GM20000 (cell line): ENCODE measurements around the gene CDC42SE2.
"Not testable (repeated sequence)": the region's sequence is repeated elsewhere in the genome, so short reads cannot be mapped to it uniquely, and the experiment has no call there.

Experiments
- DNase-seq: peaks from one replicate; pipeline ENCODE4 v3.0.0; 2012; ENCODE audit warnings: low spot score
- TF ChIP-seq, protein P1 (sequence below): IDR thresholded peaks from 2 replicates; pipeline ENCODE4 v1.5.1; 2012; ENCODE audit warnings: mild to moderate bottlenecking, control low read depth; ENCODE audit errors: extremely low read depth, missing control alignments

Gene CDC42SE2

DNA sequence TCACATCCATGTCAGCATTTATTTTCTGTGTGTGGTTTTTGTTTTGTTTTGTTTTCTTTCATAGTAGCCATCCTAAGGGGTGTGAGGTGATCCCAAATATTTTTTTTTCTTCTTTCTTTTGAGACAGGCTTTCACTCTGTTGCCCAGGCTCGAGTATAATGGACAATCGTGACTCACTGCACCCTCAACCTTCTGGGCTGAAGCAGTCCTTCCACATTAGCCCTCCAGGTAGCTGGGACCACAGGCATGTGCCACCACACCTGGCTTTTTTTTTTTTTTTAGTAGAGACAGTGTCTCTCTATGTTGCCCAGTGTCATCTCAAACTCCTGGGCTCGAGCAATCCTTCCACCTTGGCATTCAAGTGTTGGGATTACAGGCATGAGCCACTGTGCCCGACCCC is 59.1 kb downstream of the CDC42SE2 start:
- TF ChIP-seq, protein P1, sequence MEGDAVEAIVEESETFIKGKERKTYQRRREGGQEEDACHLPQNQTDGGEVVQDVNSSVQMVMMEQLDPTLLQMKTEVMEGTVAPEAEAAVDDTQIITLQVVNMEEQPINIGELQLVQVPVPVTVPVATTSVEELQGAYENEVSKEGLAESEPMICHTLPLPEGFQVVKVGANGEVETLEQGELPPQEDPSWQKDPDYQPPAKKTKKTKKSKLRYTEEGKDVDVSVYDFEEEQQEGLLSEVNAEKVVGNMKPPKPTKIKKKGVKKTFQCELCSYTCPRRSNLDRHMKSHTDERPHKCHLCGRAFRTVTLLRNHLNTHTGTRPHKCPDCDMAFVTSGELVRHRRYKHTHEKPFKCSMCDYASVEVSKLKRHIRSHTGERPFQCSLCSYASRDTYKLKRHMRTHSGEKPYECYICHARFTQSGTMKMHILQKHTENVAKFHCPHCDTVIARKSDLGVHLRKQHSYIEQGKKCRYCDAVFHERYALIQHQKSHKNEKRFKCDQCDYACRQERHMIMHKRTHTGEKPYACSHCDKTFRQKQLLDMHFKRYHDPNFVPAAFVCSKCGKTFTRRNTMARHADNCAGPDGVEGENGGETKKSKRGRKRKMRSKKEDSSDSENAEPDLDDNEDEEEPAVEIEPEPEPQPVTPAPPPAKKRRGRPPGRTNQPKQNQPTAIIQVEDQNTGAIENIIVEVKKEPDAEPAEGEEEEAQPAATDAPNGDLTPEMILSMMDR, result no peak
- no peak for DNase-seq

DNA sequence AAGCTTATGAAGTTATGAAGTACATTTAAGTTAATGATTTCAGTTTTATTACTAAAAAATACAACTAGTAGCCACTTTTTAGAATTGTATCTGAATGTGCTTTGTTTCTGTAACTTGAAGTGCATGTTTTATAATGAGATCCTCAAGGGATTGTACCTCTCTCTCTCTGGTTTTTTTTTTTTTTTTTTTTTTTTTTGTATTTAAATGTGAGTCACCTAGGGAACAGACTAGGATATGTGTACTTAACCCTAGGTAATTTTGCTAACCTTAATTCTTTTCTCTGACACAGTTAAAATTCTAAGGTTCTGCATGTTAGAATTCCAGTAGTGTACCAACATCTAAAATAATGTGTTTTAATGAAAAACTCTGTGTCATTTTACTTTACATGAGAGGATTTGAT is 59.5 kb downstream of the CDC42SE2 start:
- TF ChIP-seq, protein P1, result no peak
- no peak for DNase-seq

DNA sequence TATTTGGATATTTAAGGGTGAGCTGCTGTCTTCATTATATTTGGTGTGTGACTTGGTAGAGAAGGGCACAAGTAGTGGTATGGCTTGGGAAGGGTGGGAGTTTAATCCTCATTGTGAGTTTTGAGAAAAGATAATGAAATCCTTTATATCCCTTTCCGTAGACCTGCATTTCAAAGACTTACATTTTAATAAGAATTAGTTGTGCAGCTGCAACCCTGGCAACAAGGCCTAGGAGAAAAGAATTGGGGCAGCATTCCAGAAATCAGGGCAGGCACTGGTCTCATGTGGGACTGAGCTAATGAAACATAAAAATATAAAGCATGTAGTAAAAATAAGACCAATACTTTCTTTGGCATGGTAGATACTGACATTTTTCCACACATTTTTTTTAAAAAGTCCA is 60.5 kb downstream of the CDC42SE2 start:
- DNase-seq, result no peak
- TF ChIP-seq, protein P1, result no peak

DNA sequence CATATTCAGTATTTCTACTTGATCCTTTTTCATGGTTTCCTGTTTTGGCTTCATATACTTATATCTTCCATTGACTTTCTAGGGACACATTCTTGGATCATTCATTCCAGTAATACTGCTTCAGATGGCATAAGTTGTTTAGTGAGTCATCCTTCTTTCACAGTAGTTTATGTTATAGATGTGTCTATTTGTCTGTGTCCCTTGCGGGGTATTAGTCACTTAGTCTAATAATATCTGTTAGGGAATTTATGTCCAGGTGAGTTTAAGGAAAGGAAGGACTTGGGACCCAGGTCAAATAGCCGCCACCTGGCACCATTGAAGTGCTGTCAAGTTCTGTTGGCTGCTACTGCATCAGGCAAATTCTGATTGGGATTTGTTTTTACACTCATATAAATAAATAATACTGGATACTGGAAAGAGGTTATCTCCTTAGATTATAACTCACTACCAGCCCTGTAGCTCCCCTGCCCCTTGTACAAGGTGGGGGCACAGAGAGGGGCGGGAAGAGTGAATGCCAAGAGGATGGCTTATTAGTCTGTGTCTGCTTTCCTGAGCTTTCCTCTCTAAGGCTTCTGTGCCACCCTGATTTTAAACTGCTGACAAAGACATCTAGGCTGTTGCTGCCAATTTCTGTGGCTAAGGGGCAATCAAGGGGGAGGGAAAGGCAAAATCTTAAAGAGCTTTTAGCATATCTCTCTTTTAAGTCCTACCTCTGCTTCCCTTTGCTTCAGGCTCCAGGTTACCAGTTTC is 64.9 kb downstream of the CDC42SE2 start:
- TF ChIP-seq, protein P1, result no peak
- DNase-seq, result no peak

DNA sequence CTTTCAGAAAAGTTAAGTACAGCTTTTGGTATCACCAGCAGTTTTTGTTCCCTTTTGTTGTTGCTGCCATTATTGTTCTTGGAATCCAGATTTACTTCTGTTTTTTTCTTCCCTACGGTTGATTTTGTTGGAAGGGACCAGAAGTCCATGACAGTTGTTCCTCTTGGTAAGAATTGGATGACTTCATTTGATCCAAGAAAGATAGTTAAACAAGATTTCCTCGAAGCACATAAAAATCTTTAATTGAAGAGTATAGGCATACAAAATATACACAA is 65.4 kb downstream of the CDC42SE2 start:
- TF ChIP-seq, protein P1, result no peak
- no peak for DNase-seq

DNA sequence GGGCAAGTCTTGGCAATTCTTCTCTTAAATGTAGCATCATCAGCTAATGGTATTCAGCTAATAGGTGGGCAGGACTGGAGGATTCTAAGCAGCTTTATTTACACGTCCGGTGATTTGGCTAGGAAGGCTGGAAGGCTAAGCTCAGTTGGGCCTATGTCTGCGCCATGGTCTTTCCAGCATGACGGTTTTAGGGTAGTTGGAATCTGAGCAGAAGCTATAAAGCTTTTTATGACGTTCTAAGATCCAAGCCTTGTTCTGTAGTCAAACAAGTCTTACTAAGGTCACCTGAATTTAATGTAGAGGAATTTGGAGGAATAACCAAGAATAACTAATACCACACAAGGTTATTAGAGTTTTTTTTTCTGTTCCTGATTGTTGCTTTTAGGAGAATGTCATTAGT is 66.2 kb downstream of the CDC42SE2 start:
- DNase-seq, result no peak
- TF ChIP-seq, protein P1, result no peak

DNA sequence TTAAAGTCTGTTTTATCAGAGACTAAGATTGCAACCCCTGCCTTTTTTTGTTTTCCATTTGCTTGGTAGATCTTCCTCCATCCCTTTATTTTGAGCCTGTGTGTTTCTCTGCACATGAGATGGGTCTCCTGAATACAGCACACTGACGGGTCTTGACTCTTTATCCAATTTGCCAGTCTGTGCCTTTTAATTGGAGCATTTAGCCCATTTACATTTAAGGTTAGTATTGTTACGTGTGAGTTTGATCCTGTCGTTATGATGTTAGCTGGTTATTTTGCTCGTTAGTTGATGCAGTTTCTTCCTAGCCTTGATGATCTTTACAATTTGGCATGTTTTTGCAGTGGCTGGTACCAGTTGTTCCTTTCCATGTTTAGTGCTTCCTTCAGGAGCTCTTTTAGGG is 71.9 kb downstream of the CDC42SE2 start:
- DNase-seq, result not testable (repeated sequence)

DNA sequence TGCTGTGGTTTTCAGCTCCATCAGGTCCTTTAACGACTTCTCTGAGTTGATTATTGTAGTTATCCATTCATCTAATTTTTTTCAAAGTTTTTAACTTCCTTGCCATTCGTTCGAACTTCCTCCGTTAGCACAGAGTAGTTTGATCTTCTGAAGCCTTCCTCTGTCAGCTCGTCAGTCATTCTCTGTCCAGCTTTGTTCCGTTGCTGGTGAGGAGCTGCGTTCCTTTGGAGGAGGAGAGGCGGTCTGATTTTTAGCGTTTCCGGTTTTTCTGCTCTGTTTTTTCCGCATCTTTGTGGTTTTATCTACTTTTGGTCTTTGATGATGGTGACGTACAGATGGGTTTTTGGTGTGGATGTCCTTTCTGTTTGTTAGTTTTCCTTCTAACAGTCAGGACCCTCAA is 72.9 kb downstream of the CDC42SE2 start:
- not testable (repeated sequence) for DNase-seq

DNA sequence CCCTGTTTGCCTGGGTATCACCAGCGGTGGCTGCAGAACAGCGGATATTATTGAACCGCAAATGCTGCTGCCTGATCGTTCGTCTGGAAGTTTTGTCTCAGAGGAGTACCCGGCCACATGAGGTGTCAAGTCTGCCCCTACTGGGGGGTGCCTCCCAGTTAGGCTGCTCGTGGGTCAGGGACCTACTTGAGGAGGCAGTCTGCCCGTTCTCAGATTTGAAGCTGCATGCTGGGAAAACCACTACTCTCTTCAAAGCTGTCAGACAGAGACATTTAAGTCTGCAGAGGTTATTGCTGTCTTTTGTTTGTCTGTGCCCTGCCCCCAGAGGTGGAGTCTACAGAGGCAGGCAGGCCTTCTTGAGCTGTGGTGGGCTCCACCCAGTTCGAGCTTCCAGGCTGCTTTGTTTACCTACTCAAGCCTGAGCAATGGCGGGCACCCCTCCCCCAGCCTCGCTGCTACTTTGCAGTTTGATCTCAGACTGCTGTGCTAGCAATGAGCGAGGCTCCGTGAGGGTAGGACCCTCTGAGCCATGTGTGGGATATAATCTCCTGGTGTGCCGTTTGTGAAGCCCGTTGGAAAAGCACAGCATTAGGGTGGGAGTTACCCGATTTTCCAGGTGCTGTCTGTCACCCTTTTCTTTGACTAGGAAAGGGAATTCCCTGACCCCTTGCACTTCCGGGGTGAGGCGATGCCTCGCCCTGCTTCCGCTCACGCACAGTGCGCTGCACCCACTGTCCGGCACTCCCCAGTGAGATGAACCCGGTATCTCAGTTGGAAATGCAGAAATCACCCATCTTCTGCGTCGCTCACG is 73.6 kb downstream of the CDC42SE2 start:
- DNase-seq, result not testable (repeated sequence)
